MM.1S (cell line): Measurements from ENCODE around the gene ACADVL.

Experiments
- EZH2 ChIP-seq: fragments of 300-600 bp; sonication (generic); optimal IDR thresholded peaks from 2 replicates; pipeline ENCODE3; 2017; ENCODE audit warnings: low read depth, mild to moderate bottlenecking, antibody characterized with exemption, low read length, mixed read lengths
- EZH2phosphoT487 ChIP-seq: fragments of 300-600 bp; sonication (generic); IDR thresholded peaks from 2 replicates; pipeline ENCODE4 v1.6.1; 2018; ENCODE audit warnings: antibody characterized with exemption, low read length
- TF ChIP-seq, protein P1 (sequence below): fragments of 300-600 bp; sonication (generic); IDR thresholded peaks from 2 replicates; pipeline ENCODE4 v1.5.1; 2016; ENCODE audit warnings: antibody characterized with exemption, low read length, mixed read lengths

DNA sequence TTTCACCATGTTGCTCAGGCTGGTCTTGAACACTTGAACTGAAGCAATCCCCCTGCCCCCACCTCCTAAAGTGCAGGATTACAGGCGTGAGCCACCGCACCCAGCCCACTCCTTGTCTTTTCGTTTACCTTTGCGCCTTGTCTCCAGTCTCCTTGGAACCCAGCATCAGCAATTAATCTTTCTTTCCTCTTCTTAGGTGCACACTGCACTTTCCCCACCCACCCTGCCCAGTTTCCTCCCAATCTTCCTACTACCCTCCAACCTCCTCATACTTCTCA lies 44.0 kb downstream of the ACADVL start:
- TF ChIP-seq, protein P1, sequence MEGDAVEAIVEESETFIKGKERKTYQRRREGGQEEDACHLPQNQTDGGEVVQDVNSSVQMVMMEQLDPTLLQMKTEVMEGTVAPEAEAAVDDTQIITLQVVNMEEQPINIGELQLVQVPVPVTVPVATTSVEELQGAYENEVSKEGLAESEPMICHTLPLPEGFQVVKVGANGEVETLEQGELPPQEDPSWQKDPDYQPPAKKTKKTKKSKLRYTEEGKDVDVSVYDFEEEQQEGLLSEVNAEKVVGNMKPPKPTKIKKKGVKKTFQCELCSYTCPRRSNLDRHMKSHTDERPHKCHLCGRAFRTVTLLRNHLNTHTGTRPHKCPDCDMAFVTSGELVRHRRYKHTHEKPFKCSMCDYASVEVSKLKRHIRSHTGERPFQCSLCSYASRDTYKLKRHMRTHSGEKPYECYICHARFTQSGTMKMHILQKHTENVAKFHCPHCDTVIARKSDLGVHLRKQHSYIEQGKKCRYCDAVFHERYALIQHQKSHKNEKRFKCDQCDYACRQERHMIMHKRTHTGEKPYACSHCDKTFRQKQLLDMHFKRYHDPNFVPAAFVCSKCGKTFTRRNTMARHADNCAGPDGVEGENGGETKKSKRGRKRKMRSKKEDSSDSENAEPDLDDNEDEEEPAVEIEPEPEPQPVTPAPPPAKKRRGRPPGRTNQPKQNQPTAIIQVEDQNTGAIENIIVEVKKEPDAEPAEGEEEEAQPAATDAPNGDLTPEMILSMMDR: no peak
- no peak for TF ChIP-seq EZH2
- TF ChIP-seq EZH2phosphoT487: no peak
